ENCODE results near the gene IGF2R. TPM values are rescaled to one million over a fixed set of nuclear protein-coding genes. Genes with fewer than 3 reads are reported as not detected.

The IGF2R gene
- total RNA-seq, 1 donor from 2014 or later: 247 TPM

- DNase-seq (ENCODE audit: low spot score): no peak
- Mint-ChIP-seq H3K36me3 (ENCODE audit: low read depth) (no peaks in the 10 kb centered on the region), H3K27ac (ENCODE audit: unreplicated experiment) (no peak overlapping the region), H3K9me3 (ENCODE audit: low read depth) (no peaks in the 10 kb centered on the region), H3K4me1 (ENCODE audit: low read depth) (peaks cover 15% of the 10 kb centered on the region), H3K27me3 (ENCODE audit: low read depth) (no peaks in the 10 kb centered on the region), H3K4me3 (ENCODE audit: unreplicated experiment) (no peak overlapping the region)
- TF ChIP-seq CTCF (IDR thresholded peaks at IDR 0.05): no peak
Observed at GRCh38 chr6:159952289-159953005, 16.4 kb upstream of the IGF2R start.

- no peaks in the 10 kb centered on the region for H3K27me3 Mint-ChIP-seq (ENCODE audit: low read depth)
- no peak overlapping the region for H3K27ac Mint-ChIP-seq (ENCODE audit: unreplicated experiment)
- no peaks in the 10 kb centered on the region for H3K36me3 Mint-ChIP-seq (ENCODE audit: low read depth)
- peaks cover 15% of the 10 kb centered on the region for H3K4me1 Mint-ChIP-seq (ENCODE audit: low read depth)
- H3K9me3 Mint-ChIP-seq (ENCODE audit: low read depth): no peaks in the 10 kb centered on the region
- H3K4me3 Mint-ChIP-seq (ENCODE audit: unreplicated experiment): no peak overlapping the region
- TF ChIP-seq CTCF (IDR thresholded peaks at IDR 0.05): no peak
- no peak for DNase-seq (ENCODE audit: low spot score)
Observed at GRCh38 chr6:159953091-159953601, 15.7 kb upstream of the IGF2R start.

- H3K27ac Mint-ChIP-seq (ENCODE audit: unreplicated experiment): no peak overlapping the region
- H3K4me1 Mint-ChIP-seq (ENCODE audit: low read depth): peaks cover 23% of the 10 kb centered on the region
- no peak for TF ChIP-seq CTCF (IDR thresholded peaks at IDR 0.05)
- H3K36me3 Mint-ChIP-seq (ENCODE audit: low read depth): no peaks in the 10 kb centered on the region
- H3K27me3 Mint-ChIP-seq (ENCODE audit: low read depth): no peaks in the 10 kb centered on the region
- H3K9me3 Mint-ChIP-seq (ENCODE audit: low read depth): no peaks in the 10 kb centered on the region
- no peak for DNase-seq (ENCODE audit: low spot score)
- H3K4me3 Mint-ChIP-seq (ENCODE audit: unreplicated experiment): no peak overlapping the region
Observed at GRCh38 chr6:159955945-159956361, 12.9 kb upstream of the IGF2R start.

GRCh38 chr6:159957071-159957673 is 11.7 kb upstream of the IGF2R start:
- peaks cover 1% of the 10 kb centered on the region for H3K27me3 Mint-ChIP-seq (ENCODE audit: low read depth)
- H3K27ac Mint-ChIP-seq (ENCODE audit: unreplicated experiment): no peak overlapping the region
- no peak for DNase-seq (ENCODE audit: low spot score)
- H3K4me3 Mint-ChIP-seq (ENCODE audit: unreplicated experiment): no peak overlapping the region
- H3K4me1 Mint-ChIP-seq (ENCODE audit: low read depth): peaks cover 16% of the 10 kb centered on the region
- H3K9me3 Mint-ChIP-seq (ENCODE audit: low read depth): no peaks in the 10 kb centered on the region
- TF ChIP-seq CTCF (IDR thresholded peaks at IDR 0.05): no peak
- H3K36me3 Mint-ChIP-seq (ENCODE audit: low read depth): no peaks in the 10 kb centered on the region

- Mint-ChIP-seq H3K4me3 (ENCODE audit: unreplicated experiment) (no peak overlapping the region), H3K27ac (ENCODE audit: unreplicated experiment) (peak overlapping the region; percentile 60), H3K9me3 (ENCODE audit: low read depth) (no peaks in the 10 kb centered on the region), H3K36me3 (ENCODE audit: low read depth) (no peaks in the 10 kb centered on the region), H3K4me1 (ENCODE audit: low read depth) (peaks cover 9% of the 10 kb centered on the region), H3K27me3 (ENCODE audit: low read depth) (peaks cover 4% of the 10 kb centered on the region)
- DNase-seq (ENCODE audit: low spot score): no peak
- no peak for TF ChIP-seq CTCF (IDR thresholded peaks at IDR 0.05)
Observed at GRCh38 chr6:159959165-159959975, 9.5 kb upstream of the IGF2R start.

Data from chondrocyte (in vitro differentiated cells).